ENCODE results near the gene CACNA2D4. TPM values are rescaled to one million over a fixed set of nuclear protein-coding genes. Genes with fewer than 3 reads are reported as not detected.
"Not testable (repeated sequence)": the region's sequence is repeated elsewhere in the genome, so short reads cannot be mapped to it uniquely, and the experiment has no call there.

CACNA2D4 gene
- total RNA-seq, 1 experiment from 2014 or later: 1.4 TPM

GRCh38 chr12:1826867-1827705 is 91.4 kb downstream of the CACNA2D4 start:
- DNase-seq: no peak
- Histone ChIP-seq H3K4me3 (no peak overlapping the region), H3K27me3 (no peaks in the 10 kb centered on the region), H3K9me3 (no peaks in the 10 kb centered on the region), H3K36me3 (no peaks in the 10 kb centered on the region)

GRCh38 chr12:1826401-1826800 is 92.1 kb downstream of the CACNA2D4 start:
- no peaks in the 10 kb centered on the region for H3K27me3 ChIP-seq
- H3K36me3 ChIP-seq: no peaks in the 10 kb centered on the region
- DNase-seq: no peak
- H3K4me3 ChIP-seq: no peak overlapping the region
- no peaks in the 10 kb centered on the region for H3K9me3 ChIP-seq

- Histone ChIP-seq H3K36me3 (no peaks in the 10 kb centered on the region), H3K27me3 (no peaks in the 10 kb centered on the region), H3K4me3 (no peak overlapping the region), H3K9me3 (no peaks in the 10 kb centered on the region)
- no peak for DNase-seq
Observed at GRCh38 chr12:1825382-1826102, 92.9 kb downstream of the CACNA2D4 start.

GRCh38 chr12:1823237-1823636 is 95.2 kb downstream of the CACNA2D4 start:
- no peaks in the 10 kb centered on the region for H3K36me3 ChIP-seq
- no peak overlapping the region for H3K4me3 ChIP-seq
- no peaks in the 10 kb centered on the region for H3K9me3 ChIP-seq
- H3K27me3 ChIP-seq: no peaks in the 10 kb centered on the region
- no peak for DNase-seq

- DNase-seq: no peak
- Histone ChIP-seq H3K9me3 (no peaks in the 10 kb centered on the region), H3K4me3 (no peak overlapping the region), H3K27me3 (no peaks in the 10 kb centered on the region), H3K36me3 (no peaks in the 10 kb centered on the region)
Observed at GRCh38 chr12:1822699-1823098, 95.8 kb downstream of the CACNA2D4 start.

- Histone ChIP-seq H3K9me3 (no peaks in the 10 kb centered on the region), H3K36me3 (no peaks in the 10 kb centered on the region), H3K27me3 (no peaks in the 10 kb centered on the region), H3K4me3 (no peak overlapping the region)
- DNase-seq: no peak
Observed at GRCh38 chr12:1821805-1822204, 96.6 kb downstream of the CACNA2D4 start.

GRCh38 chr12:1820896-1821291 is 97.6 kb downstream of the CACNA2D4 start:
- Histone ChIP-seq H3K9me3 (no peaks in the 10 kb centered on the region), H3K27me3 (no peaks in the 10 kb centered on the region)
- DNase-seq: no peak

GRCh38 chr12:1820191-1820895 is 98.1 kb downstream of the CACNA2D4 start, which contains the start of gene LRTM2:
TSS of gene LRTM2 (plus strand) at chr12:1820565. CDS start at chr12:1828149, 7,584 bp downstream.
- no peaks in the 10 kb centered on the region for H3K27me3 ChIP-seq
- H3K9me3 ChIP-seq: no peaks in the 10 kb centered on the region
- H3K4me3 ChIP-seq: no peak within 1 kb of the TSS
- no peak for DNase-seq
- no peaks in the 10 kb centered on the region for H3K36me3 ChIP-seq

More at GRCh38 chr12:1820896-1821291, 97.6 kb downstream of the CACNA2D4 start:
- Histone ChIP-seq H3K4me3 (no peak overlapping the region), H3K36me3 (no peaks in the 10 kb centered on the region)

- DNase-seq: no peak
- no peaks in the 10 kb centered on the region for H3K9me3 ChIP-seq
- H3K36me3 ChIP-seq: no peaks in the 10 kb centered on the region
- H3K27me3 ChIP-seq: no peaks in the 10 kb centered on the region
- no peak overlapping the region for H3K4me3 ChIP-seq
Observed at GRCh38 chr12:1819571-1819970, 98.9 kb downstream of the CACNA2D4 start.

GRCh38 chr12:1819050-1819449 is 99.4 kb downstream of the CACNA2D4 start:
- Histone ChIP-seq H3K9me3 (no peaks in the 10 kb centered on the region), H3K27me3 (no peaks in the 10 kb centered on the region), H3K4me3 (no peak overlapping the region), H3K36me3 (no peaks in the 10 kb centered on the region)
- DNase-seq: no peak

- not testable (repeated sequence) for H3K4me3 ChIP-seq, H3K9me3 ChIP-seq, DNase-seq, H3K27me3 ChIP-seq, H3K36me3 ChIP-seq
Observed at GRCh38 chr12:1817928-1818327, 100.5 kb downstream of the CACNA2D4 start.

GRCh38 chr12:1816730-1817348 is 101.6 kb downstream of the CACNA2D4 start:
- Histone ChIP-seq H3K36me3 (no peaks in the 10 kb centered on the region), H3K4me3 (no peak overlapping the region), H3K9me3 (no peaks in the 10 kb centered on the region), H3K27me3 (no peaks in the 10 kb centered on the region)
- no peak for DNase-seq

- Histone ChIP-seq H3K36me3 (no peaks in the 10 kb centered on the region), H3K27me3 (no peaks in the 10 kb centered on the region), H3K9me3 (no peaks in the 10 kb centered on the region), H3K4me3 (no peak overlapping the region)
- DNase-seq: no peak
Observed at GRCh38 chr12:1815814-1816729, 102.4 kb downstream of the CACNA2D4 start.

- Histone ChIP-seq H3K9me3 (no peaks in the 10 kb centered on the region), H3K36me3 (no peaks in the 10 kb centered on the region), H3K4me3 (no peak overlapping the region), H3K27me3 (no peaks in the 10 kb centered on the region)
- DNase-seq: no peak
Observed at GRCh38 chr12:1815108-1815507, 103.3 kb downstream of the CACNA2D4 start.

- no peaks in the 10 kb centered on the region for H3K36me3 ChIP-seq
- H3K27me3 ChIP-seq: no peaks in the 10 kb centered on the region
- no peaks in the 10 kb centered on the region for H3K9me3 ChIP-seq
- no peak for DNase-seq
- no peak overlapping the region for H3K4me3 ChIP-seq
Observed at GRCh38 chr12:1814266-1814665, 104.2 kb downstream of the CACNA2D4 start.

All from MG63 (cell line).